Neural cell (in vitro differentiated cells): ENCODE measurements around the gene PER2. TPM values are rescaled to one million over a fixed set of nuclear protein-coding genes. Genes with fewer than 3 reads are reported as not detected.

Experiments used
- H2AFZ ChIP-seq: fragments of 200-600, 300-800 bp; sonication (generic), shearing (Covaris generic); 2 replicates; pipeline ENCODE4 v1.6.0; 2014; ENCODE audit warnings: low read depth, mild to moderate bottlenecking, antibody characterized with exemption, low read length, moderate library complexity
- H3F3A ChIP-seq: fragments of 200-600 bp; shearing (Covaris generic); 2 replicates; pipeline ENCODE4 v1.6.1; 2016; ENCODE audit warnings: mild to moderate bottlenecking, moderate library complexity, mixed read lengths, antibody characterized with exemption, low read length; ENCODE audit not compliant: insufficient read depth, poor library complexity, severe bottlenecking
- H3K27ac ChIP-seq: fragments of 200-600, 300-800 bp; sonication (generic), shearing (Covaris generic); 2 replicates; pipeline ENCODE4 v1.5.1; 2014; ENCODE audit warnings: mild to moderate bottlenecking, low read length, moderate library complexity
- H3K27me3 ChIP-seq: fragments of 300-800, 200-600 bp; sonication (generic), shearing (Covaris generic); 2 replicates; pipeline ENCODE4 v1.6.0; 2014; ENCODE audit warnings: mild to moderate bottlenecking, low read depth, low read length, moderate library complexity; ENCODE audit not compliant: insufficient read depth
- H3K36me3 ChIP-seq: fragments of 300-800, 200-600 bp; sonication (generic), shearing (Covaris generic); 2 replicates; pipeline ENCODE4 v1.5.1; 2014; ENCODE audit warnings: mild to moderate bottlenecking, antibody characterized with exemption, low read length, moderate library complexity; ENCODE audit not compliant: insufficient read depth
- H3K4me2 ChIP-seq: fragments of 300-800, 200-600 bp; sonication (generic), shearing (Covaris generic); 2 replicates; pipeline ENCODE4 v1.6.0; 2014; ENCODE audit warnings: mild to moderate bottlenecking, low read length
- H3K4me3 ChIP-seq: fragments of 300-800, 200-600 bp; sonication (generic), shearing (Covaris generic); 2 replicates; pipeline ENCODE4 v1.5.1; 2014; ENCODE audit warnings: mild to moderate bottlenecking, low read length, moderate library complexity
- H3K79me2 ChIP-seq: fragments of 200-600 bp; shearing (Covaris generic); replicated peaks from 2 replicates; pipeline ENCODE4 v1.6.0; 2014; ENCODE audit warnings: mild to moderate bottlenecking, low read length, moderate library complexity; ENCODE audit not compliant: insufficient read depth
- H3K9ac ChIP-seq: fragments of 300-800, 200-600 bp; sonication (generic), shearing (Covaris generic); 2 replicates; pipeline ENCODE4 v1.6.1; 2016; ENCODE audit warnings: mild to moderate bottlenecking, low read length, mixed read lengths
- H3K9me2 ChIP-seq: fragments of 200-600 bp; shearing (Covaris generic); 2 replicates; pipeline ENCODE4 v1.6.1; 2016; ENCODE audit warnings: mild to moderate bottlenecking, low read length, mixed read lengths; ENCODE audit not compliant: insufficient read depth
- H3K9me3 ChIP-seq: fragments of 200-600, 300-800 bp; sonication (generic), shearing (Covaris generic); 2 replicates; pipeline ENCODE4 v1.6.1; 2016; ENCODE audit warnings: mild to moderate bottlenecking, mixed run types, low read length, moderate library complexity, mixed read lengths
- H4K20me1 ChIP-seq: fragments of 200-600 bp; shearing (Covaris generic); 2 replicates; pipeline ENCODE4 v1.6.1; 2016; ENCODE audit warnings: mild to moderate bottlenecking, mixed run types; ENCODE audit not compliant: insufficient read depth
- CTCF ChIP-seq: fragments of 450-650 bp; IDR thresholded peaks from 2 replicates; pipeline ENCODE4 v1.5.1; 2014; ENCODE audit warnings: antibody characterized with exemption, mild to moderate bottlenecking, moderate library complexity; ENCODE audit not compliant: poor library complexity, severe bottlenecking
- EP300 ChIP-seq: fragments of 450-650 bp; conservative IDR thresholded peaks from 2 replicates; pipeline ENCODE4 v1.6.1; 2014; ENCODE audit warnings: antibody characterized with exemption, mild to moderate bottlenecking, moderate library complexity; ENCODE audit not compliant: poor library complexity, severe bottlenecking
- EZH2 ChIP-seq: fragments of 200-600, 300-800 bp; shearing (Covaris generic), sonication (generic); IDR thresholded peaks from 2 replicates; pipeline ENCODE4 v1.6.1; 2014; ENCODE audit warnings: antibody characterized with exemption, low read length, borderline replicate concordance, mild to moderate bottlenecking; ENCODE audit not compliant: insufficient read depth, poor library complexity, severe bottlenecking
- MXI1 ChIP-seq: fragments of 450-650 bp; conservative IDR thresholded peaks from 2 replicates; pipeline ENCODE4 v1.6.1; 2014; ENCODE audit warnings: antibody characterized with exemption, mild to moderate bottlenecking; ENCODE audit not compliant: poor library complexity, severe bottlenecking
- POLR2AphosphoS5 ChIP-seq: IDR thresholded peaks from 2 replicates; pipeline ENCODE4 v1.6.1; 2012
- REST ChIP-seq: IDR thresholded peaks from 2 replicates; pipeline ENCODE4 v1.6.1; 2012; ENCODE audit warnings: borderline replicate concordance
- SMC3 ChIP-seq: fragments of 450-650 bp; conservative IDR thresholded peaks from 2 replicates; pipeline ENCODE4 v1.6.1; 2014; ENCODE audit warnings: antibody characterized with exemption, mild to moderate bottlenecking, moderate library complexity; ENCODE audit not compliant: poor library complexity
- polyA plus RNA-seq: library from polyadenylated mRNA; depleted of rRNA; stranded (reverse); fragments of >200 nt; gene quantifications from 2 replicates; pipeline ENCODE4 v1.2.3, GENCODE V29; 2014

Gene PER2
- polyA plus RNA-seq, 1 donor from 2014 or later = 3.2 TPM

- Histone ChIP-seq H2AFZ (no peak overlapping the region), H3K27me3 (no peaks in the 10 kb centered on the region)
Measured at GRCh38 chr2:238239543-238239862, 48.9 kb downstream of the PER2 start.

GRCh38 chr2:238238766-238239542 is 49.5 kb downstream of the PER2 start:
- Histone ChIP-seq H3K4me3 (peak overlapping the region; percentile 71), H3F3A (no peaks in the 10 kb centered on the region), H3K9me2 (no peaks in the 10 kb centered on the region), H3K79me2 (peaks cover 7% of the 10 kb centered on the region), H4K20me1 (no peaks in the 10 kb centered on the region), H3K27me3 (no peaks in the 10 kb centered on the region), H3K9me3 (no peaks in the 10 kb centered on the region), H3K9ac (peak overlapping the region; percentile 74), H3K4me2 (peak overlapping the region; percentile 76), H2AFZ (no peak overlapping the region), H3K27ac (peak overlapping the region; percentile 20), H3K36me3 (no peaks in the 10 kb centered on the region)
- no peak for TF ChIP-seq EP300
- TF ChIP-seq EZH2 = no peak
- TF ChIP-seq CTCF = peak; percentile 36
- no peak for TF ChIP-seq SMC3
- TF ChIP-seq MXI1 = peak; percentile 55
- TF ChIP-seq POLR2AphosphoS5 = peak; percentile 35
- no peak for TF ChIP-seq REST

More at GRCh38 chr2:238239543-238239862, 48.9 kb downstream of the PER2 start:
- no peak overlapping the region for H3K4me2 ChIP-seq
- H3K27ac ChIP-seq = peak overlapping the region; percentile 31
- H3K9me2 ChIP-seq = no peaks in the 10 kb centered on the region
- no peaks in the 10 kb centered on the region for H4K20me1 ChIP-seq
- H3K9me3 ChIP-seq = no peaks in the 10 kb centered on the region
- H3K36me3 ChIP-seq = no peaks in the 10 kb centered on the region
- TF ChIP-seq EZH2 = no peak
- TF ChIP-seq CTCF = no peak
- H3K79me2 ChIP-seq = peaks cover 7% of the 10 kb centered on the region
- H3K4me3 ChIP-seq = peak overlapping the region; percentile 67
- H3K9ac ChIP-seq = peak overlapping the region; percentile 74
- H3F3A ChIP-seq = no peaks in the 10 kb centered on the region
